ENCODE data around the gene SSBP3.
"Not testable (repeated sequence)": the region's sequence is repeated elsewhere in the genome, so short reads cannot be mapped to it uniquely, and the experiment has no call there.

SSBP3 gene

GRCh38 chr1:54244655-54245054 lies 161.5 kb downstream of the SSBP3 start:
- no peak for DNase-seq (ENCODE audit: low read depth in 2 of 2)

- no peak for DNase-seq (ENCODE audit: low read depth in 2 of 2)
Measured at GRCh38 chr1:54243022-54243421, 163.2 kb downstream of the SSBP3 start.

GRCh38 chr1:54241364-54241763 lies 164.8 kb downstream of the SSBP3 start:
- DNase-seq (ENCODE audit: low read depth in 2 of 2): no peak

DNA sequence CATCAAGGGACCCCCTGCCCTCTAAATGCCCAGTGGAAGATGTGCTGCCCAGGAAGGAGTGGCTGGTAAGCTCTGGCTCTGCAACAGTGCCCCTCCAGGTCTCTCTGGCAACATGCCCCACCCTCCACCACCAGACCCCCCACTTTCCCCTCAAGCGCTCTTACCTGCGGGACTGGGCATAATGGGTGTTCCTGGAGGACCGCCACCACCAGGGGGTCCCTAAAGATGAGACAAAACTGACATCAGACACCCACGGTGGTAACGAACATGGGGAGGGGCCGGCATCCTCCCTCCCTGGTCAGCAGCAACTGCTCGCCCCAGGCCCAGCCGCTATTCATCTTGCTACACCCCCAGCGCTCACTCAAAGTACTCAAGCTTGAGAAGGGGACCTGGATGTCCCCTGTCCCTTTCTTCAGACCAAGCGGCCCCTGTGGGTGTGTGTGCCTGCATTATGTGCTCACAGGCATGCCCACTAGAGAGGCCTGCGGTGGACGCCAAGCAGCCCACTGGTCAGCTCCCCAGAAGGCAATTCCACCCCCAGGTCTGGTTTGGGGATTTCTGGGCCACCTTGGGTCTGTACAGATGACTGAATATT lies 165.4 kb downstream of the SSBP3 start:
- no peak for DNase-seq (ENCODE audit: low read depth in 2 of 2)

DNA sequence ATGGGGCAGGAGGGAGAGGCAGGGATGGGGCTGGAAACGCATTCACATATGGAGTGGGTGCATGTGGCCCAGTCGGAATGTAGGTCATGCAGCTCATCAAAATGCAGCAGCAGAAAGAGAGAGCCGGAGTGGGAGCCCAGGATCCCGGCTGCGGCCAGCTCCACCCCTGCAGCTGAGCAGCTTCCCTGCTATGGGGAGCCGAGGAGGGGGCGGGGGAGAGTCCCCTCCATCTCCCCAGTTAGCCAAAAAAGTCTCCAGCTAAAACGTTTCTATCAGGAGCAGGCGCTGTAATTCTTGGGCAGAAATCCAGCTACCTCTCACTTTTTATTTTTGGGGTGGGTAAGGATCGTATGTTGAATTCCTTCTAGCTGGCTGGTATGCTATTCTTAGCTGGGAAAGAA lies 166.6 kb downstream of the SSBP3 start:
- DNase-seq (ENCODE audit: low read depth in 2 of 2): no peak

- no peak for DNase-seq (ENCODE audit: low read depth in 2 of 2)
Measured at GRCh38 chr1:54239035-54239383, 167.2 kb downstream of the SSBP3 start.

- no peak for DNase-seq (ENCODE audit: low read depth in 2 of 2)
Measured at GRCh38 chr1:54238353-54239034, 167.7 kb downstream of the SSBP3 start.

GRCh38 chr1:54237586-54237985 lies 168.6 kb downstream of the SSBP3 start:
- no peak for DNase-seq (ENCODE audit: low read depth in 2 of 2)

DNA sequence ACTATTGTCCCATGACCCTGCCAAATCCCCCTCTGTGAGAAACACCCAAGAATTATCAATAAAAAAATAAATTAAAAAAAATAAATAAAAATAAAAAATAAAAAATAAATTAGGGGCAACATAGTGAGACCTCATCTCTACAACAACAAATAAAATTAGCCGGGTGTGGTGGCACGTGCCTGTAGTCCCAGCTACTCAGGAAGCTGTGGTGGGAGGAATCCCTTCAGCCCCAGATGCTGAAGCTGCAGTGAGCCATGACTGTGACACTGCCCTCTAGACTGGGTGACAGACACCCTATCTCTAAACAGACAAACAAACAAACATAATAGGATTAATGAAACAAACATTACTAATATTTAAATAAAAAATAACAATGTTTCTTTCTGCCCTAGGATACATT lies 171.9 kb downstream of the SSBP3 start:
- no peak for DNase-seq (ENCODE audit: low read depth in 2 of 2)

- not testable (repeated sequence) for DNase-seq (ENCODE audit: low read depth in 2 of 2)
Measured at GRCh38 chr1:54233196-54233595, 173.0 kb downstream of the SSBP3 start.

GRCh38 chr1:54230507-54231339 lies 175.5 kb downstream of the SSBP3 start:
- DNase-seq (ENCODE audit: low read depth in 2 of 2): peak; percentile 40 to 50

- DNase-seq (ENCODE audit: low read depth in 2 of 2): peak; percentile 22 to 24
Measured at GRCh38 chr1:54229281-54229891, 176.8 kb downstream of the SSBP3 start.

DNA sequence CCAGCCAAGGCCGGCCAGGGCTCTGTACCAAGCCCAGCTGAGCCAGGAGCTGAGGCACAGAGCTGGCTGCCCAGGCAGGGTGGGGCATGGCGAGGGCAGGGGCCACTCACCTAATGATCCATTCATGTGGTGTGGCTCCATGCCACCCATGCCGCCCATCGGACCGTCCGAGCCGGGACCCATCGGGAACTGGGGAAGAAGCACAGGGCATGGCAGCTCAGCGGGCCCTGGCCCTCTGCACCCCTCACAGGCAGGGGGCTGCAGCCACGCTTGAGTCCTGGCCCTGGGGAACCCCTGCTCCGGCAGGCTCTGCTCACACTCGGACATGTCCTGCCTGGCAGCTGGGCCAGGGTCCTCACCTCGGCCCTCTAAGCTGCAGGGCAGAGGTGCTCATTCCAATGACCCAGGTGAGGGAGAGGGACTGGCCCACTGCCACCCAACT lies 177.5 kb downstream of the SSBP3 start:
- no peak for DNase-seq (ENCODE audit: low read depth in 2 of 2)

DNA sequence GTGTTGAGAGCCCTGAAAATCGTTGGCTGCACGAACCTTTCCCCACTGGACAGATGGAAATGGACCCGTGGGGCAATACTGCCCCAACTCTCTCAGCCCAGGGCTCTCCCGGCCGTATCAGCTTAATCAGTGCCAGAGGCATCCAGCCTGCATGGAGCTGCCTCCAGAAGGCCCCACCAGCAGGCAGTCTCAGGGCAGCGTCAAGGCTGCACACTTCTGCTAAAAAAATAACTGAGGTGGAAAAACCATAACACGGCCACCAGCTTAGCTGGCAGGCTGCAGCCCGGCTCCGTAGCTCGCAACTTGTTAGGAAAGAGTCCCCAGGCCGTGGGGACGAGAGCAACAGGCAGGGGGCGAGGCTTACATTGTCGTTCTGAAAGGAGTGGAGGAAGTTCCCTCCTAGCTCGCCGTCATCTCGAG lies 178.3 kb downstream of the SSBP3 start:
- no peak for DNase-seq (ENCODE audit: low read depth in 2 of 2)

- no peak for DNase-seq (ENCODE audit: low read depth in 2 of 2)
Measured at GRCh38 chr1:54227091-54227602, 179.0 kb downstream of the SSBP3 start.

DNA sequence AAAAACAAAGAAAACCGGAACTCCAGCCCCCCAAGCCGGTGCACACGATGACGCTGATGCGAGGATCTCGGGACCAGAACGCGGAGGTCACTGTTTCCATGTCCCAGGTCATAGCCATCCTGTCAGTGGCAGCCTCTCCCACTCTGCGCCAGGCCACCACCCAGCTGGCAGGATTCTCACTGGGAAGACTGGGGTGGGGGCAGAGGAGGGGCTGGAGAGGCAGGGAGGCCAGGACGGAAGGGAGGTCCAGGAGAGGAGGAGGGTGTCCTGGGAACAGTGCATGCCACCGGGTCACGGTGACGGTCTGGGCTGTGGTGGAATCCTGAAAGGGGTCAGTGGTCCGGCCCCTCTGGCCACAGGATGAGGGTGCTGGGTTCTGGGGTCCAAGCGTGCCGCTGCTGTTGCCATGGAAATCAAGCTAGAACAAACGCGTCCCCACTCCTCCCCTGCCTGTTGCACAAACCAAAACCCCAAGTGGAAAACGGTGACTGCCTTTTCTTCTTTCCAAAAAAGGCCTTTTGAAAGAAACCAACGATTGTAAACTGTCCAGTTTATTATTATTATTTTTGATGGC lies 180.1 kb downstream of the SSBP3 start:
- DNase-seq (ENCODE audit: low read depth in 2 of 2): no peak

DNA sequence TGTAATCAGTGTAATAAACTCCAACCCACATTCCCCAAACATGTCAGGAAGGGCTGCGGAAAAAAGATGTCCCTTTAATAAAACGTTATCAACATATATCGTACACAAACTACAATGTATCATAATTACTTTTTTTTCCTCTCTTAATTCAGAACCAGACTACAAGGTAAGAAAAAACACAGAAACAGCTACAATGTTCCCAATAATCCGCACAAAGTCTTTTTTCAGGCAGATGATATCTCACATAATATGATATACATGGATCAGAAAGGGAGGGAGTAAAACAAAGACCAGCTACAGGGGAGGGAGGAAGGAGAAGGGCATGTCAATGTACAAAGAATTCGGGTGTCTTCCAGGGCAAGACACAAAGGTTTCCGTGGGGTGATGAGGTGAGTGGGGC lies 180.8 kb downstream of the SSBP3 start:
- DNase-seq (ENCODE audit: low read depth in 2 of 2): no peak

GRCh38 chr1:54224233-54224632 lies 182.0 kb downstream of the SSBP3 start:
- no peak for DNase-seq (ENCODE audit: low read depth in 2 of 2)

DNA sequence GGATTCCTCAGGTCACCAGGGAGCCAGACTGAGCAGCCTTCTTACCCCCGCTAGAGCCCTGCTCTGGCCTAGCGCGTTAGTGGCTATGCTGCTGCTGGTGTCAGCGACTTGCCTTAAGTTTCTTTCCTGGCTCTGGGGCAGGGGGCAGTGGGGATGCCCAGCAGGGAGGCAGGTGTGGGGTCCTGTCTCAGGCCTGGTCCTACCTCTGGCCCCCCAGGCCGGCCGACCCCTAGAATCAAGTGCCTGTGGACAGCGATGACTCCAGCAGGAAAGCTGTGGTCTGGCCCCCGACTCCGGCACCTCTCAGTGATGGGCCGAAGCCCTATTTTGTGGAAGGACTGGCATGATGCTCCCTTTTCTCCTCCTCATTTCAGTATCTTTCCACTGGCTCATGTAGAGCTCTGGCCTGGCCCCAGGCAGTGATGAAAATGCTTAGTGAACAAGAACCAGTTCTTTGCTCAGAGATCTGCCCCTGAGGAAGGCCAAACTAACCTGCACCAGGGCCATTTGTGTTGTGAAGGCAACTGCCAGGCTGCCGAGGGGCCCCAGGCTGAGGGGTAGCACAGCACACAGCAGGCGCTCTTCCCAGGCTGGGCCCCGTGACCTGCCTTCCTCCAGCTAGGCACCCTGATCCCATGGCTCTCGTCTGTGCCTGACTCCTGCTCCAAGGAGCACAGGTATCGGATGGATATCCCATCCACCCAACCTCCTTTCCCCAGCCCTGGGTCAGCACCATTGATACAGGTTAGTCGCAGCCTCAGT lies 182.6 kb downstream of the SSBP3 start:
- DNase-seq (ENCODE audit: low read depth in 2 of 2): no peak

DNA sequence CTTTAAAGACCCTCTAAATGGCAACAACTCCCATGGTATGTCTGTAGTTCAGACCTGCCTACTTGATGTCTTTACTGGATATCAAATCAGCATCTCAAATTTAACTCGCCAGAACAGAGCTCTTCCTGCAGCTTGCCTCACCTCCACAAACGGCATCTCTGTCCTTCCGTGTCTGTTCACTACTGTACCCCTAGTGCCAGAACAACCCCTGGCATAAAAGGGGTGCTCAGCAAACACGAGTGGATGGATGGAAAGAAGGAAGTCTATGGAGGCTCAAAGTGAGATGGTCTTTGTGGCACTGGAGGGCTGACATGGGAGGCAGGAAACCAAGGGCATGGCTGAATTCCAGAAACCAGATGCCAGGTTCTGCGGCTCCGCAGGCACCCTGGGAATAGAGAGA lies 183.5 kb downstream of the SSBP3 start:
- DNase-seq (ENCODE audit: low read depth in 2 of 2): no peak

DNA sequence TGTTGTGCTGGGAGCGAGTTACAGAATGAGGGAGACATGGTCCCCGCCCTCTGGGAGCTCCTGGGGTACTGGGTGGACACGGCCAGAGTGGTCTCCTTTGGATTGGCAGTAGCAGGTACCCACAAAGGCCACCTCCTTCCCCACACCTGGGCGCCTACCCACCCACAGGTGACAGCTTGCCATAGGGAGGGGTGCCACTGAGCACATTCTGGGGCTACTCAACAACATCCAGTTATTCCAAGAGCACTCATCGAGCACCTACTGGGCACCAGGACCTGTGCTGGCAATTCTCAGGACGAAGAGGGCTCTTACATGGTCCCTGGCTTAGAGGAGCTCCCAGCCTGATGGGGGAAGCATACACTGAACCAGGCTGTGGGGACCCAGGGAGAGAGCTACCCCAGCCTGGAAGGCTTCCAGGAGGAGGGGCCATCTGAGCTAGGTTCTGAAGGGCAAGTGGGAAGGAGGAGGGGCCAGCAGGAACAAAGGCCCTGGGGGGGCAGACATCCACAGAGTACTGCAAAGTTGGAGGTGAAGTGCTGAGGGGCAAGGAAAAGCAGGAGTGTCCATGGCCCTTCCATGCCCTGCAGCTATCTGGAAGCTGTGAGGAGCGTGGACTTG lies 184.2 kb downstream of the SSBP3 start:
- no peak for DNase-seq (ENCODE audit: low read depth in 2 of 2)

Measured in stimulated activated CD4-positive, alpha-beta T cell treated with anti-CD3 and anti-CD28 coated beads, Interleukin-15, amount 100 ng/mL, for 48 hours (primary cell).